HUES48 (cell line): ENCODE results near the gene DGCR8.

Experiments
- H3K27ac ChIP-seq: one replicate; pipeline ENCODE4 v1.7.0; 2013; ENCODE audit warnings: low read depth, low read length, inconsistent platforms
- H3K27me3 ChIP-seq: 2 replicates; pipeline ENCODE4 v1.6.1; 2013; ENCODE audit warnings: mild to moderate bottlenecking, low read length; ENCODE audit not compliant: control insufficient read depth, insufficient read depth
- H3K36me3 ChIP-seq: 2 replicates; pipeline ENCODE4 v1.6.1; 2013; ENCODE audit warnings: low read length; ENCODE audit not compliant: control insufficient read depth, insufficient read depth
- H3K4me1 ChIP-seq: 2 replicates; pipeline ENCODE4 v1.6.1; 2013; ENCODE audit warnings: mild to moderate bottlenecking, low read length; ENCODE audit not compliant: control insufficient read depth, insufficient read depth
- H3K4me3 ChIP-seq: 2 replicates; pipeline ENCODE4 v1.5.1; 2013; ENCODE audit warnings: mild to moderate bottlenecking, low read depth, low read length
- H3K9ac ChIP-seq: 2 replicates; pipeline ENCODE4 v1.6.1; 2013; ENCODE audit warnings: mild to moderate bottlenecking, low read depth, low read length, moderate library complexity
- H3K9me3 ChIP-seq: 2 replicates; pipeline ENCODE4 v1.6.1; 2013; ENCODE audit warnings: low read length; ENCODE audit not compliant: control insufficient read depth, insufficient read depth

DGCR8 gene

GRCh38 chr22:20054034-20054427 lies 26.0 kb upstream of the DGCR8 start:
- H3K27ac ChIP-seq: no peak overlapping the region
- no peak overlapping the region for H3K9ac ChIP-seq
- H3K36me3 ChIP-seq: 0 out of 2 replicates have a peak, but pooled peaks cover 4% of the 10 kb centered on the region
- no peak overlapping the region for H3K4me3 ChIP-seq
- H3K27me3 ChIP-seq: no peaks in the 10 kb centered on the region
- H3K9me3 ChIP-seq: no peaks in the 10 kb centered on the region; the same call in 1 of the 2 replicates
- H3K4me1 ChIP-seq: no peaks in the 10 kb centered on the region

- no peaks in the 10 kb centered on the region for H3K27me3 ChIP-seq
- H3K9ac ChIP-seq: no peak overlapping the region
- no peak overlapping the region for H3K27ac ChIP-seq
- H3K4me1 ChIP-seq: no peaks in the 10 kb centered on the region
- no peak overlapping the region for H3K4me3 ChIP-seq
- H3K36me3 ChIP-seq: 0 out of 2 replicates have a peak, but pooled peaks cover 4% of the 10 kb centered on the region
- no peaks in the 10 kb centered on the region for H3K9me3 ChIP-seq
Observed at GRCh38 chr22:20054485-20054884, 25.6 kb upstream of the DGCR8 start.

GRCh38 chr22:20055144-20055543 lies 24.9 kb upstream of the DGCR8 start:
- Histone ChIP-seq H3K36me3 (0 out of 2 replicates have a peak, but pooled peaks cover 4% of the 10 kb centered on the region), H3K27me3 (no peaks in the 10 kb centered on the region), H3K4me1 (no peaks in the 10 kb centered on the region), H3K27ac (no peak overlapping the region), H3K9me3 (no peaks in the 10 kb centered on the region), H3K4me3 (no peak overlapping the region), H3K9ac (no peak overlapping the region)

DNA sequence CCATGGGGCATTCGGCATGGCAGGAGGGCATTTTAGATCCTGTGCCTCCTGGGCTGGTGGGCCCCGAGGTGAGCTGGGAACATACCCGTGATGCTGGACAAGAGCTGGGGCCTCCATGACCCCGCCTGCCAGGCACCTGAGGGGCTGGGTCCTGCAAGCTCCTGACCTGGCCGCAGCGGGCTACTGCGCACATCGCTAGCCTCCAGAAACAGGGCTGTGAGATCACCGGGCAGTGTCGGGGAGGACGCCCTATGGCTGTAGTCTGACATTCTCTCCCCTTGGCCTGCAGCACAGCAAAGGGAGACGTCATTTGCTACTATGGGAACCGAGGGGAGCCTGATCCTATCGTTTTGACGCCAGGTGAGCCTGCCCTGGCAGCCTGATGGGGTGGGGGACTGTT lies 24.4 kb upstream of the DGCR8 start:
- Histone ChIP-seq H3K4me1 (no peaks in the 10 kb centered on the region), H3K27ac (no peak overlapping the region), H3K4me3 (no peak overlapping the region), H3K27me3 (no peaks in the 10 kb centered on the region), H3K36me3 (0 out of 2 replicates have a peak, but pooled peaks cover 4% of the 10 kb centered on the region), H3K9me3 (no peaks in the 10 kb centered on the region), H3K9ac (no peak overlapping the region)

- H3K4me1 ChIP-seq: no peaks in the 10 kb centered on the region
- H3K27ac ChIP-seq: no peak overlapping the region
- H3K27me3 ChIP-seq: no peaks in the 10 kb centered on the region
- no peak overlapping the region for H3K4me3 ChIP-seq
- 0 out of 2 replicates have a peak, but pooled peaks cover 4% of the 10 kb centered on the region for H3K36me3 ChIP-seq
- no peaks in the 10 kb centered on the region for H3K9me3 ChIP-seq
- no peak overlapping the region for H3K9ac ChIP-seq
Observed at GRCh38 chr22:20056161-20056560, 23.9 kb upstream of the DGCR8 start.

DNA sequence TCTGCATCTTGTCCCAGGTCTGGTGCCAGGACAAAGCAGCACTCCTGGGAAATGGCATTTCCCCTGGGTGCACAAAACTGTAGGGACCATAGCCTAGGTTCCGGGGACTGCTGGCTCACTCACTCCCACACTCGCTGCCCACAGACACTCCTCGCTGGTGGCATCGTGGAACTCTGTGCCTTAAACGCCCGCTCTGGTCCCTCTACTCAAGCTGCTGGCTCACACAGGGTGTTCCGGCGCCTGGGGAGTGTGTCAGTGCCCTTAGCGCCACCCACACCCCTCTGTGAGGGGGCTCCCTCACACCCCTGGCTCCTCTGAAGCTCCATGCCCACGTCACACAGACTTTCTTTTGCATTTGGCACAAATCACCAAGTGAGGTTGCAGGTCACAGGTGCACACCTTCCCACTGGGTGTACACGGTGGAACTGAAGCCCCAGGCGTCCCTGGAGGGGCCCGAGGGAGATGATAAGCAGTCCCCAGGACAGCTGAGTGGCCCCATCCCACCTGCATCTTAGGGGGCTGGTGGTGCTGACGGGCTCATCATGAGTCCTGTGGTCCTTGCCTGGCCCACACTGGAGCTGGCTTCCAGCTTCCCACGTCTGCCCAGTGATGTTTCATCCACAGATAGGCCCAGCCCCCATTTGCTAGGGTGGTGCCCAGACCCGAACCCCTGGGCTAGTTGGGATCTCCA lies 23.2 kb upstream of the DGCR8 start:
- 0 out of 2 replicates have a peak, but pooled peaks cover 4% of the 10 kb centered on the region for H3K36me3 ChIP-seq
- H3K9ac ChIP-seq: no peak overlapping the region
- H3K27me3 ChIP-seq: no peaks in the 10 kb centered on the region
- H3K4me3 ChIP-seq: no peak overlapping the region
- no peak overlapping the region for H3K27ac ChIP-seq
- no peaks in the 10 kb centered on the region for H3K9me3 ChIP-seq
- H3K4me1 ChIP-seq: no peaks in the 10 kb centered on the region

DNA sequence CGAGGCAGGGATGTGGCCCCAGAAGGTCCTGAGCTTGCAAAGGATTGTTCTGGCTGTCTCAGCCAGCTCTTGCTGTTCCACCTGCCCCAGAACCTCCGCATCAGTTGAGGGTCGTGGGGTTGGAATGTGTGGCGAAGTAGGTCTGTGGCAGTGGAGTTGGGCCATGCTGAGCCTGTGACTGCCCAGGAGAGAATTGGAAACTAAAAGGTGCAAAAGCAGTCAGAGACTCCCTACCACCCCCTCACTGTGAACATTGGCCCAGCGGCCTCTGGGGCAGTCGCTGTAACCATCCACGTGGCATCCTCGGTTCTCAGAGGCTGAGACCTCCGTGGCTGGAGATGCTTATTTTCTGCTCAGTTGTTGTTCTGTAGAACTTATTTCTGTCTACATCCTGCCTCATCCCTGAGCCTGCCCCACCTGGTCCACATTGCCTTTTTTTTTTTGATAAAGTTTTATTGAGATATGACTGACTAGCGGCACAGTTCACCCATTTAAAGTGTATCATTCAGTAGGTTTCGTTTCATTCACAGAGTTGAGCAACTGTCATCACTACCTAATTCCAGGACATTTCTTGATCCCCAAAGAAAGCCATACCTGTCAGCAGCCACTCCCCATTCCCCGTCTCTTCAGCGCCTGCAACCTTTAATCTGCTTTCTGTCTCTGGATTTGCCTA lies 22.3 kb upstream of the DGCR8 start:
- H3K36me3 ChIP-seq: 0 out of 2 replicates have a peak, but pooled peaks cover 4% of the 10 kb centered on the region
- H3K27ac ChIP-seq: no peak overlapping the region
- H3K4me1 ChIP-seq: no peaks in the 10 kb centered on the region
- no peaks in the 10 kb centered on the region for H3K27me3 ChIP-seq
- H3K9me3 ChIP-seq: no peaks in the 10 kb centered on the region
- H3K4me3 ChIP-seq: no peak overlapping the region
- no peak overlapping the region for H3K9ac ChIP-seq

DNA sequence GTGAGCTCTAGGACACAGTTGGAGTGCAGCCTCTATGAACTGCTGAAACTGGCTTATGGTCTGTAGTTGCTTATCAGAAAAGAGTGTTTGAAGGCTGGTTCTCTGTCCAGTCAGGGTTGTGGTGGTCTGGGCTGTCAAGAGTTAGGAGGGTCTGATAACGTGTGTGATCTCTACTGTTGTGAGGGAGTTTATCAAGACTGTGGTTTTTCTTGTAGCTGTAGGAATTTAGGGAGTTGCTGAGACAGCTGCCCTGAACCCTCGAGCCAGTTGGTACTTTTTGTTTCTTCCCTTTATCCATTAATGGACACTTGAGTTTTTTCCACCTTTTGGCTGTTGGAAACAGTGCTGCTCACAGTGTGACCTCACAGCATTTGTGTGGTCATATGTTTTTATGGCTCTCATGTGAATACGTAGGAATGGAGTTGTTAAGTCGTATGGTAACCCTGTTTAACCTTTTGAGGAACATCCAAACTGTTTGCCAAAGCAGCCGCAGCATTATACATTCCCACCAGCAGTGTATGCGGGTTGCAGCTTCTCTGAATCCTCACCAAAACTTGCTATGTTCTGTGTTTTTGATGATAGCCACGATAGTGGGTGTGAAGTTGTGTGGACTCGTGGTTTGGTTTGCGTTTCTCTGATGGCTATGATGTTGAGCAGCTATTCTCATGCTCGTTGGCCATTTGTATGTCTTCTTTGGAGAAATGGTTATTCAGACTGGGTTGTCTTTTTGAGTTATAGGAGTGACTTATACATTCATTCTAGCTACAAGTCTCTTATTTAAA lies 20.9 kb upstream of the DGCR8 start:
- no peak overlapping the region for H3K9ac ChIP-seq

GRCh38 chr22:20060700-20061480 lies 19.2 kb upstream of the DGCR8 start:
- H3K27me3 ChIP-seq: no peaks in the 10 kb centered on the region
- no peaks in the 10 kb centered on the region for H3K36me3 ChIP-seq
- no peak overlapping the region for H3K9ac ChIP-seq
- H3K4me3 ChIP-seq: no peak overlapping the region
- H3K4me1 ChIP-seq: no peaks in the 10 kb centered on the region
- H3K27ac ChIP-seq: no peak overlapping the region
- no peaks in the 10 kb centered on the region for H3K9me3 ChIP-seq

More for the DNA sequence above, 20.9 kb upstream of the DGCR8 start:
- Histone ChIP-seq H3K4me3 (no peak overlapping the region), H3K27me3 (no peaks in the 10 kb centered on the region), H3K9me3 (no peaks in the 10 kb centered on the region), H3K4me1 (no peaks in the 10 kb centered on the region), H3K27ac (no peak overlapping the region), H3K36me3 (no peaks in the 10 kb centered on the region)

DNA sequence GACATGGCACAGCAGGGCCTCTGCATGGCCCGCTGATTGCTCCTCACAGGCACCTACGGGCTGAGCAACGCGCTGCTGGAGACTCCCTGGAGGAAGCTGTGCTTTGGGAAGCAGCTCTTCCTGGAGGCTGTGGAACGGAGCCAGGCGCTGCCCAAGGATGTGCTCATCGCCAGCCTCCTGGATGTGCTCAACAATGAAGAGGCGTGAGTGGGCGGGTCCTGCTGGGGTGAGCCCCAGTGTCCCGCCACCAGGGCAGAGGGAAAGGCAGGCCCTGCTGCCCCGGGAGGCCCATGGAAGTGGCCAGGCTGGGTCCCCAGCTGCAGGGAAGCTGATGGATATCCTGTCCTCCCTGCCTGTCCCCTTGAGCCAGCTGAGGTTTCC lies 18.6 kb upstream of the DGCR8 start:
- Histone ChIP-seq H3K27me3 (no peaks in the 10 kb centered on the region), H3K36me3 (no peaks in the 10 kb centered on the region), H3K9ac (no peak overlapping the region), H3K9me3 (no peaks in the 10 kb centered on the region), H3K4me1 (no peaks in the 10 kb centered on the region), H3K4me3 (no peak overlapping the region), H3K27ac (no peak overlapping the region)
